ENCODE data around the gene MSRB2.

MSRB2 gene

DNA sequence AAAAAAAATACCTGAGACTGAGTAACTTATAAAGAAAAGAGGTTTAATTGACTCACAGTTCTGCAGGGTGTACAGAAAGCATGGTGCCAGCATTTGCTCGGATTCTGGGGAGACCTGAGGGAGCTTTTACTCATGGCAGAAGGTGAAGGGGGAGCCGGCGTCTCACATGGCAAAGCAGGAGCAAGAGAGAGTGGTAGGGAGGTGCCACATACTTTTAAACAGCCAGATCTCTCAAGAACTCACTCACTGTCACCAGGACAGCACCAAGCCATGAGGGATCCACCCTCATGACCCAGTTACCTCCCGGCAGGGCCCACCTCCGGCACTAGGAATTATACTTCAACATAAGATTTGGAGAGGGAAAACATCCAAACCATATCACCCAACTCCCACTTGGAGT is 25.8 kb downstream of the MSRB2 start:
- no peaks in the 10 kb centered on the region; the same call in 1 of the 2 replicates for H3K36me3 ChIP-seq (ENCODE audit: low read length)
- no peaks in the 10 kb centered on the region for H3K79me2 ChIP-seq (ENCODE audit: insufficient read depth, low read length)
- no peaks in the 10 kb centered on the region for H4K20me1 ChIP-seq (ENCODE audit: low read depth, low read length)
- no peak overlapping the region for H3K4me3 ChIP-seq (ENCODE audit: insufficient read depth, low read length, poor library complexity, severe bottlenecking)
- TF ChIP-seq, protein P1, sequence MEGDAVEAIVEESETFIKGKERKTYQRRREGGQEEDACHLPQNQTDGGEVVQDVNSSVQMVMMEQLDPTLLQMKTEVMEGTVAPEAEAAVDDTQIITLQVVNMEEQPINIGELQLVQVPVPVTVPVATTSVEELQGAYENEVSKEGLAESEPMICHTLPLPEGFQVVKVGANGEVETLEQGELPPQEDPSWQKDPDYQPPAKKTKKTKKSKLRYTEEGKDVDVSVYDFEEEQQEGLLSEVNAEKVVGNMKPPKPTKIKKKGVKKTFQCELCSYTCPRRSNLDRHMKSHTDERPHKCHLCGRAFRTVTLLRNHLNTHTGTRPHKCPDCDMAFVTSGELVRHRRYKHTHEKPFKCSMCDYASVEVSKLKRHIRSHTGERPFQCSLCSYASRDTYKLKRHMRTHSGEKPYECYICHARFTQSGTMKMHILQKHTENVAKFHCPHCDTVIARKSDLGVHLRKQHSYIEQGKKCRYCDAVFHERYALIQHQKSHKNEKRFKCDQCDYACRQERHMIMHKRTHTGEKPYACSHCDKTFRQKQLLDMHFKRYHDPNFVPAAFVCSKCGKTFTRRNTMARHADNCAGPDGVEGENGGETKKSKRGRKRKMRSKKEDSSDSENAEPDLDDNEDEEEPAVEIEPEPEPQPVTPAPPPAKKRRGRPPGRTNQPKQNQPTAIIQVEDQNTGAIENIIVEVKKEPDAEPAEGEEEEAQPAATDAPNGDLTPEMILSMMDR (IDR thresholded peaks at IDR 0.05; ENCODE audit: insufficient read depth, low read length, poor library complexity, severe bottlenecking) = no peak
- TF ChIP-seq EZH2phosphoT487 (conservative IDR thresholded peaks at IDR 0.05; ENCODE audit: low read length) = no peak
- H3K4me2 ChIP-seq (ENCODE audit: low read depth, low read length, poor library complexity, severe bottlenecking) = no peak overlapping the region
- no peaks in the 10 kb centered on the region for H3K27me3 ChIP-seq (ENCODE audit: low read length)
- H3K9me3 ChIP-seq (ENCODE audit: insufficient read depth, low read length) = no peaks in the 10 kb centered on the region
- no peak overlapping the region for H3K27ac ChIP-seq (ENCODE audit: low read depth, low read length)
- no peak overlapping the region for H3K9ac ChIP-seq (ENCODE audit: low read length)
- no peaks in the 10 kb centered on the region for H3K9me2 ChIP-seq (replicated peaks; ENCODE audit: insufficient read depth, low read length)
- H2AFZ ChIP-seq (ENCODE audit: low read depth, low read length, severe bottlenecking) = no peak overlapping the region
- H3F3A ChIP-seq (ENCODE audit: insufficient read depth) = no peaks in the 10 kb centered on the region

DNA sequence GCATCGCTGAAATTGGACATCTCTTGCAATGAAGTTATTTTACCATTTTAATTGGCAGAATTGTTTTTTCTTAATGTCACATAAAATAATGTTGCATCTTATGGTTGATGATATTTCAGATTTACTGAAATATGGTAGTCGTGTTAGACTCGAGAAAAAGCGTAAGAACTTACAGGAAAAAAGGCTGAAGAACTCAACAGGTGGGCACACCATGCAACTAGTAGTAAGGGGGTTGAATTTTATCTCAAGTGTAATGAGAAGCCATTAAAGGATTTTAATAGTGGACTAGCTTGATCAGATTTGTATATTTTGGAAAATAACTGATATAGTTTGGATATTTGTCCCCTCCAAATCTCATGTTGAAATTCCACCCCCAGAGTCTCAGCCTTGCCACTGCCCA is 41.1 kb downstream of the MSRB2 start:
- H2AFZ ChIP-seq (ENCODE audit: low read depth, low read length, severe bottlenecking) = no peak overlapping the region
- no peaks in the 10 kb centered on the region for H3F3A ChIP-seq (ENCODE audit: insufficient read depth)
- H3K4me3 ChIP-seq (ENCODE audit: insufficient read depth, low read length, poor library complexity, severe bottlenecking) = no peak overlapping the region
- no peaks in the 10 kb centered on the region for H3K79me2 ChIP-seq (ENCODE audit: insufficient read depth, low read length)
- no peaks in the 10 kb centered on the region for H3K27me3 ChIP-seq (ENCODE audit: low read length)
- no peak overlapping the region for H3K27ac ChIP-seq (ENCODE audit: low read depth, low read length)
- no peak overlapping the region for H3K4me2 ChIP-seq (ENCODE audit: low read depth, low read length, poor library complexity, severe bottlenecking)
- no peak for TF ChIP-seq EZH2phosphoT487 (conservative IDR thresholded peaks at IDR 0.05; ENCODE audit: low read length)
- TF ChIP-seq, protein P1 (IDR thresholded peaks at IDR 0.05; ENCODE audit: insufficient read depth, low read length, poor library complexity, severe bottlenecking) = no peak
- H3K9me2 ChIP-seq (replicated peaks; ENCODE audit: insufficient read depth, low read length) = no peaks in the 10 kb centered on the region
- no peaks in the 10 kb centered on the region for H4K20me1 ChIP-seq (ENCODE audit: low read depth, low read length)
- no peaks in the 10 kb centered on the region for H3K9me3 ChIP-seq (ENCODE audit: insufficient read depth, low read length)
- H3K36me3 ChIP-seq (ENCODE audit: low read length) = no peaks in the 10 kb centered on the region
- no peak overlapping the region for H3K9ac ChIP-seq (ENCODE audit: low read length)

DNA sequence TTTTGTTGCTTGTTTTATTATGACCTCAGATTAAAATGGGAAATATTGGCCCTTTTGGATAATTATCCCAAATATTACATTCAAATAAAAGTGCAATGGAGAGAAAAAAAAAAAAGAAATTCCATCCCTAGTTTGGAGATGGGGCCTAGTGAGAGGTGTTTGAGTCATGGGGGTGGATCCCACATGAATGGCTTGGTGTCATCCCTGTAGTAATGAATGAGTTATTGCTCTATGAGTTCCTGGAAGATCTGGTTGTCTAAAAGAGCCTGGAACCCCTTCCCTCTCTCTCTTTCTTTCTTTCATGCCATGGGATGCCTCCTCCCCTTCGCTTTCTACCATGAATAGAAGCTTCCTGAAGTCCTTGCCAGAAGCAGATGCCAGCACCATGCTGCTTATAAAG is 44.3 kb downstream of the MSRB2 start:
- no peaks in the 10 kb centered on the region for H3F3A ChIP-seq (ENCODE audit: insufficient read depth)
- H3K79me2 ChIP-seq (ENCODE audit: insufficient read depth, low read length) = no peaks in the 10 kb centered on the region
- H3K9me3 ChIP-seq (ENCODE audit: insufficient read depth, low read length) = no peaks in the 10 kb centered on the region
- H3K4me2 ChIP-seq (ENCODE audit: low read depth, low read length, poor library complexity, severe bottlenecking) = no peak overlapping the region
- no peak overlapping the region for H3K4me3 ChIP-seq (ENCODE audit: insufficient read depth, low read length, poor library complexity, severe bottlenecking)
- H3K27me3 ChIP-seq (ENCODE audit: low read length) = no peaks in the 10 kb centered on the region
- no peak overlapping the region for H2AFZ ChIP-seq (ENCODE audit: low read depth, low read length, severe bottlenecking)
- H4K20me1 ChIP-seq (ENCODE audit: low read depth, low read length) = no peaks in the 10 kb centered on the region
- TF ChIP-seq, protein P1 (IDR thresholded peaks at IDR 0.05; ENCODE audit: insufficient read depth, low read length, poor library complexity, severe bottlenecking) = no peak
- TF ChIP-seq EZH2phosphoT487 (conservative IDR thresholded peaks at IDR 0.05; ENCODE audit: low read length) = no peak
- H3K9me2 ChIP-seq (replicated peaks; ENCODE audit: insufficient read depth, low read length) = no peaks in the 10 kb centered on the region
- H3K36me3 ChIP-seq (ENCODE audit: low read length) = no peaks in the 10 kb centered on the region
- H3K27ac ChIP-seq (ENCODE audit: low read depth, low read length) = no peak overlapping the region
- H3K9ac ChIP-seq (ENCODE audit: low read length) = no peak overlapping the region
